ENCODE results near the gene AIP.

Gene AIP

DNA sequence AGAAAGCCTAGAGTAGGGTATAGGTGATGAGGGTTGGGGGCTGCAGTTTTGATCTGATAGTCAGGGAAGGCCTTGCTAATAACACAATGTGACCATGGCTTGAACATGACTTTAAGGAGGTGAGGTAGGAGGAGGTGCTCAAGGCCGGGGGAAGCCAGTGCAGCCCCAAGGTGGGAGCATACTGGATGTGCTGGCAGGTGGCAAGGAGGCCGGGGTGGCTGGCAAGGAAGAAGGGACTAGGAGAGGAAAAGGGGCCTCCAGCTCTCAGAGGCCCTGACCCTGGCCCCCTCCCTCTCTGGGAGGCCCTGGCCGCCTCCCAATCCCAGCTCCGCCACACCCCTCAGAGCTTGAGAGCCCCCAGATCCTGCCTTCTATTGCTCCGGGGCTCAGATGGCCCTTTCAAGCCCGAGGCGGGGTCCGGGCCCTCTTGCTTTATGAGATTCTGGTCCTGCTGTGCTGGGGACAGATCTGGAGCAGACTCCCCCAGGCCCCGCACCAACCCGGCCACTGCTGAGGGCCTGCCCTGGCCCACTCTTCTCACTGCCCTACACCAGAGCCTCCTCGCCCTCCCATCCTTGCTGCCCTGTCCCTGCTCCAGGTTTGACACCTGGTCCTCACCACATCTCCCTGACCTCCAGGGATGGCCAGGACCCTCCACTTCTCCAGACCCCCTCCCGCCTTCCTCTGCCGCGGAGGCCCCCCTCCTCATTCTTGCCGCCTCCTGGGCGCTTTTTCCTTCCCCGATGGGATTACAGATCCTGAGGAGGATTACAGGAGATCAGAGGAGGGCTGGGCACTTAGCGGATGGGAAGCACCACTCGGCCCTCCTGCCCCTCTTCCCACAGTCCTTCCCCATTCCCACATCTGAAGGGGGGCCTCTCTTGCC, 20.5 kb downstream of the AIP start:
- TF ChIP-seq, protein P1, sequence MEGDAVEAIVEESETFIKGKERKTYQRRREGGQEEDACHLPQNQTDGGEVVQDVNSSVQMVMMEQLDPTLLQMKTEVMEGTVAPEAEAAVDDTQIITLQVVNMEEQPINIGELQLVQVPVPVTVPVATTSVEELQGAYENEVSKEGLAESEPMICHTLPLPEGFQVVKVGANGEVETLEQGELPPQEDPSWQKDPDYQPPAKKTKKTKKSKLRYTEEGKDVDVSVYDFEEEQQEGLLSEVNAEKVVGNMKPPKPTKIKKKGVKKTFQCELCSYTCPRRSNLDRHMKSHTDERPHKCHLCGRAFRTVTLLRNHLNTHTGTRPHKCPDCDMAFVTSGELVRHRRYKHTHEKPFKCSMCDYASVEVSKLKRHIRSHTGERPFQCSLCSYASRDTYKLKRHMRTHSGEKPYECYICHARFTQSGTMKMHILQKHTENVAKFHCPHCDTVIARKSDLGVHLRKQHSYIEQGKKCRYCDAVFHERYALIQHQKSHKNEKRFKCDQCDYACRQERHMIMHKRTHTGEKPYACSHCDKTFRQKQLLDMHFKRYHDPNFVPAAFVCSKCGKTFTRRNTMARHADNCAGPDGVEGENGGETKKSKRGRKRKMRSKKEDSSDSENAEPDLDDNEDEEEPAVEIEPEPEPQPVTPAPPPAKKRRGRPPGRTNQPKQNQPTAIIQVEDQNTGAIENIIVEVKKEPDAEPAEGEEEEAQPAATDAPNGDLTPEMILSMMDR (IDR thresholded peaks at IDR 0.05; ENCODE audit: extremely low read depth, insufficient read depth, missing control alignments) = no peak
- in situ Hi-C loops (cut with MboI; ENCODE audit: low pct_unique_long_range_greater_than_20kb, low sequenced_read_pairs, unreplicated experiment) = no loop called here
- no peak for DNase-seq (ENCODE audit: low spot score)

DNA sequence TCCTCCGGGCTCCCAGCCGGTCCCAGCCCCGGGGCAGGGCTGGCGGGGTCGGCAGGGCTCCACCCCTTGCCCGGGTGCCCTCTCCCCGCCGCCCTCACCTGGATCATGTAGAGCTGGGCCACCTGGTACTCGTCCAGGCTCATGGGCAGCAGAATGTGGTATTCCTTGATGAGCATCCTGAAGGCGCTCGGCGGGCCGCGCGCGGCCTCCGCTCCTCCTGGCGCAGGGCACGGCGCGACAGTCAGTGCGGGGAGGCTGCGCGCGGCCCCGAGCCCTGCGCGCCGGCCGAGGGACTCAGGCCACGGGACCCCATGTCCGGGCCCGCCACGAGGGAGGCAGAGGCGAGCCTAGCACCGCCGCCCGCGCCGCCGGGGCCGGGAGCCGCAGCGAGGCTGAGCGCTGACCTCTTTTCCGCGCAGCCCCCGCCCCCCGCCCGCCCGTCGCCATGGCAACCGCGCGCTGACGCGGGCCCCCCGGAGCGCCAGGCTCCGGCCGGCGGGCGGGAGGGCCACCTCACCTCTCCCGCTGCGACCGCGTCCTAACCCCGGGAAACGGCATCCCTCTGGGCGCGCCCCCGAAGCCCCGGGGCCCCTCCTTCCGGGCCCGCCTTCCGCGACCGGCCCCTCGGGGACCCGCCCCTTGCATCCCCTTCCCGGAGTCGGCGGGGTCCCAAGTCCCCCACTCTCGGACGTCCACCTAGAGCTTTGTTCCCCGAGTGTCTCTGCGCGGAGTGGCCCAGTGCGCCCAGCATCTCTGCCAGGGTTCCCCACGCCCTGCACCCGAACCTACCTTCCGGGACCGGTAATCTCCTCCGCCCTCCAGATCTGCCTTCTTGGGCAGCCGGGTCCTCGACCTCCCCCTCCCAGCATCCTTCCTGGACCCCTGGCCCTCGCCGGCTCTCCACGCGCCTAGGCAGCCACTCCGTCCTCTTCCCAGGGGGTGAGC, 21.5 kb downstream of the AIP start:
- in situ Hi-C loops (cut with MboI; ENCODE audit: low pct_unique_long_range_greater_than_20kb, low sequenced_read_pairs, unreplicated experiment) = no loop called here
- TF ChIP-seq, protein P1 (IDR thresholded peaks at IDR 0.05; ENCODE audit: extremely low read depth, insufficient read depth, missing control alignments) = no peak
- DNase-seq (ENCODE audit: low spot score) = peak; percentile 80

DNA sequence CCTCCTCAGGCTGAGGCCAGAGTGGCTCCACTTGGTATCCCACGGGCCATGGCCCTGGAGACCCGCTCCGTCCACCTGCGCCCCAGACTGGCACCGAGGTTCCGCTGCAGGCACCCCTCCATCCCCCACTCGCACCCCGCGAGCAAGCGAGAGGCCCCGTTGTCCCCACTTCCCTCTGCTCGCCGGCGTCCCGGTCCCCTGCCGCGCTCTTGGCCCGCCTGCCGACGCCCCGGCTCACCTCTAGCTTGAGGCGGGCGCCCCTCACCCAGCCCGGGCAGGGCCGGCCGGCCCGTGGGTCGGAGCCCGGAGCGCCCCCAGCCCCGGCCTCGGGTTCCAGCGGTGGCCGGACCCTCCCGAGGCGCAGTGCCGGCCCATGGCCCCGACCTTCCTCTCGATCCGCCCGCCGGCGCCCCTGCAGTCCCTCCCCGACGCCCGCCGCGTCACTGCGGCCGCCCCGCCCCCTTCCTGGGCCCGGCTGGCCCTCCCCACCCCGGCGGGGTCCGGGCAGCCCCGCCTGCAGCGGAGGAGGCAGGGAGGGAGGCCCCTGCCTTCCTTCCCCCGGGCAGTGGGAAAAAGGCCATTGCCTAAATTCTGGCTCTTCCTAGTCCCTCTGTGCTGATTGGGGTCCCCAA, 22.2 kb downstream of the AIP start, which contains the start of gene PITPNM1:
TSS of gene PITPNM1 (minus strand) at position 414 of the 632 bp plus-strand sequence. CDS start 1,183 bp downstream, outside the sequence.
- in situ Hi-C loops (cut with MboI; ENCODE audit: low pct_unique_long_range_greater_than_20kb, low sequenced_read_pairs, unreplicated experiment) = no loop called here
- DNase-seq (ENCODE audit: low spot score) = peak; percentile 92
- TF ChIP-seq, protein P1 (IDR thresholded peaks at IDR 0.05; ENCODE audit: extremely low read depth, insufficient read depth, missing control alignments) = no peak

DNA sequence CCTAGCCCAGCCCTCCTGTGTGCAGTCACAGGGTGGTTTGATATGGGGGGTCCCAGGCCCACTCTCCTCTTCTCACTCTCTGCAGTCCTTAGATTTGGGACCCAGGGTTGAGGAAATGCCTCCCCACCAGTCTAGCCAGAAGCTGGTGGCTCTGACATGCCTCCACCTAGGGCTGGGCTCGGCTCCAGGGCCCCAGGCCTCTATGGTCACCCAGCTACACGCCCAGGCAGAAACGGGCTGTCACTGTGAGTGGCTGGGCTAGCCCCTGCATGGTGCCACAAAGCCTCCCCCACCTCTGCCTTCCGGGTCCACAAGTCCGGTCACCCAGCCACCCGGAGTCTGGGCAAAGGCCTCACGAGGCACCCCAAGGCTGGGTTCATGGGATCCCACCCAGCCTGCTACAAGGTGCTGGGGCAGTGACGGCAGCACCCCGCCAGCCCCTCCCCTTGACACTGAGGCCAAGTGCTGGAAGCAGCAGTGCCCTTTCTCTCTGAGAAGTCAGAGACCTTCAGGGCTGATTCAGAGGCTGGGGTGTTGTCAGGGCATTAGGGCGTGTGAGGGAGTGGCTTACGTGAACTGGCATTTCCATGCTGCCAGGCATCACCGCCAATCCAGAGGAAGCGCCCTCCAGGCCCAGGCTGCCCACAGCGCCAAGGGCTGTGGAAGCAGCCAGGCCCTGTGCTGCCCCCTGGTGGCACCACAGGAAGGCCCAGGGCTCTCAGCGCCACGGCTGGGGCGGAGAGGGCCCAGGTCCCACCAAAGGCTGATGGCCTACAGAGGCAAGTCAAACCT, 23.0 kb downstream of the AIP start:
- TF ChIP-seq, protein P1 (IDR thresholded peaks at IDR 0.05; ENCODE audit: extremely low read depth, insufficient read depth, missing control alignments) = peak; percentile 98
- in situ Hi-C loops (cut with MboI; ENCODE audit: low pct_unique_long_range_greater_than_20kb, low sequenced_read_pairs, unreplicated experiment) = no loop called here
- peak; percentile 89 for DNase-seq (ENCODE audit: low spot score)

DNA sequence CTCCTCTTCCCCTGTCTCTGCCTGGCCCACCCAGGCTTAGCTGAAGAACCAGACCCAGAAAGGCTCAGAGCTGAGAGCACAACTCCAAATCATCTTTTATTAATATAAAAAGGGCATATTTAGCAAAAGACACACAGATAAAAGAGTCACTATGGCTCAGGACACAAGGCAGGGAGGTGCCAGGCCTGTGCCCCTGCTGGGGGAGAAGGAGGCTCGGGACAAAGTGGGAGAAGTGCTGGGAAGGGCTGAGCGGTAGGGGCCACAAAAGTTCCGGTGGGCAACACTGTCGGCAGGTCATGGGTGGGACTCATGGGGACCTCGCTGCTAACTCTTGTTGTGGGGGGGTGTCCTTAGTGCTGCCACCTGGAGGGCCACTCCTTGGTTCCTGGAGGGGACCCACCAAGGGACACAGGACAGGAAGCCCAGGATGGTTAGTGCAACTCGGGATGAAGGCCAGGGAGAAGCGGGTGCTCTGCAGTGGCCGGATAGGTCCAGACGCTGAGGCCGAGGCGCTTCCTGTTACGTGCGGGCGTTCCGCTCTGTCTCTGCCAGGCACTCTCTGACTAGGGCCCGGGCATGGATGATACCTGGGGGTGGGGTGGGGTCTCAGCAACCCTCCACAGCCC, 23.7 kb downstream of the AIP start:
- TF ChIP-seq, protein P1 (IDR thresholded peaks at IDR 0.05; ENCODE audit: extremely low read depth, insufficient read depth, missing control alignments) = no peak
- DNase-seq (ENCODE audit: low spot score) = no peak
- in situ Hi-C loops (cut with MboI; ENCODE audit: low pct_unique_long_range_greater_than_20kb, low sequenced_read_pairs, unreplicated experiment) = no loop called here

All from GM13977 (cell line).